ENCODE data around the gene DDR2. TPM values are rescaled to one million over a fixed set of nuclear protein-coding genes. Genes with fewer than 3 reads are reported as not detected.

DDR2 gene
- total RNA-seq, 1 donor from 2014 or later: 0.09 TPM

- intact Hi-C loops (cut with micrococcal nuclease): loop anchor here (10.0 kb wide), 1 partner anchor 826 kb away; no protein-coding TSS in a partner anchor
- POLR2A ChIA-PET: no interaction called here
- H3K4me3 Mint-ChIP-seq: no peak overlapping the region
- H3K4me1 Mint-ChIP-seq: no peaks in the 10 kb centered on the region
- DNase-seq (no peak), ATAC-seq (ENCODE audit: low read depth) (no peak)
- H3K9me3 Mint-ChIP-seq: peaks cover 14% of the 10 kb centered on the region
- H3K27ac Mint-ChIP-seq: no peak overlapping the region
- TF ChIP-seq, protein P1, sequence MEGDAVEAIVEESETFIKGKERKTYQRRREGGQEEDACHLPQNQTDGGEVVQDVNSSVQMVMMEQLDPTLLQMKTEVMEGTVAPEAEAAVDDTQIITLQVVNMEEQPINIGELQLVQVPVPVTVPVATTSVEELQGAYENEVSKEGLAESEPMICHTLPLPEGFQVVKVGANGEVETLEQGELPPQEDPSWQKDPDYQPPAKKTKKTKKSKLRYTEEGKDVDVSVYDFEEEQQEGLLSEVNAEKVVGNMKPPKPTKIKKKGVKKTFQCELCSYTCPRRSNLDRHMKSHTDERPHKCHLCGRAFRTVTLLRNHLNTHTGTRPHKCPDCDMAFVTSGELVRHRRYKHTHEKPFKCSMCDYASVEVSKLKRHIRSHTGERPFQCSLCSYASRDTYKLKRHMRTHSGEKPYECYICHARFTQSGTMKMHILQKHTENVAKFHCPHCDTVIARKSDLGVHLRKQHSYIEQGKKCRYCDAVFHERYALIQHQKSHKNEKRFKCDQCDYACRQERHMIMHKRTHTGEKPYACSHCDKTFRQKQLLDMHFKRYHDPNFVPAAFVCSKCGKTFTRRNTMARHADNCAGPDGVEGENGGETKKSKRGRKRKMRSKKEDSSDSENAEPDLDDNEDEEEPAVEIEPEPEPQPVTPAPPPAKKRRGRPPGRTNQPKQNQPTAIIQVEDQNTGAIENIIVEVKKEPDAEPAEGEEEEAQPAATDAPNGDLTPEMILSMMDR (IDR thresholded peaks at IDR 0.05): no peak
- CTCF ChIA-PET: no interaction called here
- peaks cover 9% of the 10 kb centered on the region for H3K36me3 Mint-ChIP-seq (ENCODE audit: low read depth)
- peaks cover 17% of the 10 kb centered on the region for H3K27me3 Mint-ChIP-seq
Observed at GRCh38 chr1:162621256-162621655, 11.0 kb upstream of the DDR2 start.

DNA sequence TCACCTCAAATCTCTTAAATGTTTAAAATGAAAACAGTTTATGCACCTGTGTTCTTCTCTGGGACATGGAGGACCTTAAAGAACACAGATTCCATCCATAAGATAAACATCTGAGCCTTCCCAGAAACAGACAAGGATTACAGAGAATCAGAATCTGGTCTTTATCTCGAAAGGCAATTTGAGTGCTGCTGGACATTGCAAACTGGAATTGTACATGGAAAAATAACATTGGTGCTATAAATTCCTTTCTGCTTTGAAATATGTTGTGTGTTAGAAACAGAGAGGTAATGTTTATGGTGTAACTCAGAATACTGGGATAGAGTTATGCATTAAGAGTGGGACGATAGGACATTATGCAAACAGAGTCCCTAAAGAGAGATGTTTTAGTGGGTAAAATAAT is 6.6 kb upstream of the DDR2 start:
- H3K4me1 Mint-ChIP-seq: no peaks in the 10 kb centered on the region
- H3K9me3 Mint-ChIP-seq: no peaks in the 10 kb centered on the region
- ChIA-PET CTCF (no interaction called here), POLR2A (no interaction called here)
- intact Hi-C loops (cut with micrococcal nuclease): loop anchor here (5.0 to 10.0 kb wide), 2 partner anchors 268 to 831 kb away; no protein-coding TSS in a partner anchor
- no peak for ATAC-seq (ENCODE audit: low read depth)
- H3K27me3 Mint-ChIP-seq: peaks cover 22% of the 10 kb centered on the region
- DNase-seq: no peak
- no peak overlapping the region for H3K4me3 Mint-ChIP-seq
- H3K27ac Mint-ChIP-seq: no peak overlapping the region
- no peaks in the 10 kb centered on the region for H3K36me3 Mint-ChIP-seq (ENCODE audit: low read depth)
- TF ChIP-seq, protein P1 (IDR thresholded peaks at IDR 0.05): no peak

DNA sequence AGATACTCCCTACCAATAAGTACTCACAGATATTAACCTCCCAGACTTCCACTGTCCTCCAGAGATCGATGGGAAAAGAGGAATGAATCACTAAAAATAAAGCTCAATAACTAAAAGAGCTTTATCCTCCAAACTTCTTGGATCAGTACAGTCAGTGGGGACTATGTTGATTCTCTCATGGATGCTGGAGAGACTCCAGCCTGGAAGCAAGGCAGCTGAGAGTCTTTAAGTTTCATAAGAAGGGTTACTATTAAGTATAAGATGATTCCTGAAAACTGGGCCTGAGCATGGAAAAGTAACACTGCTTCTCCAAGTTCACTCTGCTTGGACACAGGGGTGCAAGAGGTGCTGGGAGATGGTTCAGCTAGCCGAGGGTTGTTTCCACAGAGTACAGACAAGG is 6.2 kb upstream of the DDR2 start:
- Mint-ChIP-seq H3K36me3 (ENCODE audit: low read depth) (no peaks in the 10 kb centered on the region), H3K27ac (no peak overlapping the region), H3K27me3 (peaks cover 25% of the 10 kb centered on the region), H3K4me3 (no peak overlapping the region), H3K9me3 (no peaks in the 10 kb centered on the region), H3K4me1 (no peaks in the 10 kb centered on the region)
- ATAC-seq (ENCODE audit: low read depth) (no peak), DNase-seq (no peak)
- intact Hi-C loops (cut with micrococcal nuclease): loop anchor here (5.0 to 10.0 kb wide), 2 partner anchors 269 to 831 kb away; no protein-coding TSS in a partner anchor
- TF ChIP-seq, protein P1 (IDR thresholded peaks at IDR 0.05): no peak
- POLR2A ChIA-PET: no interaction called here
- CTCF ChIA-PET: no interaction called here

- H3K4me1 Mint-ChIP-seq: no peaks in the 10 kb centered on the region
- TF ChIP-seq, protein P1 (IDR thresholded peaks at IDR 0.05): no peak
- H3K9me3 Mint-ChIP-seq: no peaks in the 10 kb centered on the region
- H3K27me3 Mint-ChIP-seq: peaks cover 28% of the 10 kb centered on the region
- DNase-seq: no peak
- intact Hi-C loops (cut with micrococcal nuclease): loop anchor here (1.0 to 10.0 kb wide), 3 partner anchors 269 to 832 kb away; no protein-coding TSS in a partner anchor
- H3K36me3 Mint-ChIP-seq (ENCODE audit: low read depth): no peaks in the 10 kb centered on the region
- ChIA-PET CTCF (no interaction called here), POLR2A (no interaction called here)
- H3K4me3 Mint-ChIP-seq: no peak overlapping the region
- H3K27ac Mint-ChIP-seq: no peak overlapping the region
- no peak for ATAC-seq (ENCODE audit: low read depth)
Observed at GRCh38 chr1:162626761-162627160, 5.5 kb upstream of the DDR2 start.

GRCh38 chr1:162627662-162628296 is 4.5 kb upstream of the DDR2 start:
- intact Hi-C loops (cut with micrococcal nuclease): loop anchor here (1.0 to 10.0 kb wide), 3 partner anchors 270 to 833 kb away; no protein-coding TSS in a partner anchor
- ChIA-PET CTCF (no interaction called here), POLR2A (no interaction called here)
- no peaks in the 10 kb centered on the region for H3K4me1 Mint-ChIP-seq
- H3K9me3 Mint-ChIP-seq: no peaks in the 10 kb centered on the region
- no peak overlapping the region for H3K27ac Mint-ChIP-seq
- ATAC-seq (ENCODE audit: low read depth) (no peak), DNase-seq (no peak)
- peaks cover 27% of the 10 kb centered on the region for H3K27me3 Mint-ChIP-seq
- H3K36me3 Mint-ChIP-seq (ENCODE audit: low read depth): no peaks in the 10 kb centered on the region
- H3K4me3 Mint-ChIP-seq: no peak overlapping the region
- TF ChIP-seq, protein P1 (IDR thresholded peaks at IDR 0.05): no peak
